ENCODE measurements around the gene AEBP2. TPM values are rescaled to one million over a fixed set of nuclear protein-coding genes. Genes with fewer than 3 reads are reported as not detected.
"Not testable (repeated sequence)": the region's sequence is repeated elsewhere in the genome, so short reads cannot be mapped to it uniquely, and the experiment has no call there.

Gene AEBP2, protein sequence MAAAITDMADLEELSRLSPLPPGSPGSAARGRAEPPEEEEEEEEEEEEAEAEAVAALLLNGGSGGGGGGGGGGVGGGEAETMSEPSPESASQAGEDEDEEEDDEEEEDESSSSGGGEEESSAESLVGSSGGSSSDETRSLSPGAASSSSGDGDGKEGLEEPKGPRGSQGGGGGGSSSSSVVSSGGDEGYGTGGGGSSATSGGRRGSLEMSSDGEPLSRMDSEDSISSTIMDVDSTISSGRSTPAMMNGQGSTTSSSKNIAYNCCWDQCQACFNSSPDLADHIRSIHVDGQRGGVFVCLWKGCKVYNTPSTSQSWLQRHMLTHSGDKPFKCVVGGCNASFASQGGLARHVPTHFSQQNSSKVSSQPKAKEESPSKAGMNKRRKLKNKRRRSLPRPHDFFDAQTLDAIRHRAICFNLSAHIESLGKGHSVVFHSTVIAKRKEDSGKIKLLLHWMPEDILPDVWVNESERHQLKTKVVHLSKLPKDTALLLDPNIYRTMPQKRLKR
- total RNA-seq (ENCODE audit: low replicate concordance) = 17.9 and 72.5 TPM in 2 replicates

DNA sequence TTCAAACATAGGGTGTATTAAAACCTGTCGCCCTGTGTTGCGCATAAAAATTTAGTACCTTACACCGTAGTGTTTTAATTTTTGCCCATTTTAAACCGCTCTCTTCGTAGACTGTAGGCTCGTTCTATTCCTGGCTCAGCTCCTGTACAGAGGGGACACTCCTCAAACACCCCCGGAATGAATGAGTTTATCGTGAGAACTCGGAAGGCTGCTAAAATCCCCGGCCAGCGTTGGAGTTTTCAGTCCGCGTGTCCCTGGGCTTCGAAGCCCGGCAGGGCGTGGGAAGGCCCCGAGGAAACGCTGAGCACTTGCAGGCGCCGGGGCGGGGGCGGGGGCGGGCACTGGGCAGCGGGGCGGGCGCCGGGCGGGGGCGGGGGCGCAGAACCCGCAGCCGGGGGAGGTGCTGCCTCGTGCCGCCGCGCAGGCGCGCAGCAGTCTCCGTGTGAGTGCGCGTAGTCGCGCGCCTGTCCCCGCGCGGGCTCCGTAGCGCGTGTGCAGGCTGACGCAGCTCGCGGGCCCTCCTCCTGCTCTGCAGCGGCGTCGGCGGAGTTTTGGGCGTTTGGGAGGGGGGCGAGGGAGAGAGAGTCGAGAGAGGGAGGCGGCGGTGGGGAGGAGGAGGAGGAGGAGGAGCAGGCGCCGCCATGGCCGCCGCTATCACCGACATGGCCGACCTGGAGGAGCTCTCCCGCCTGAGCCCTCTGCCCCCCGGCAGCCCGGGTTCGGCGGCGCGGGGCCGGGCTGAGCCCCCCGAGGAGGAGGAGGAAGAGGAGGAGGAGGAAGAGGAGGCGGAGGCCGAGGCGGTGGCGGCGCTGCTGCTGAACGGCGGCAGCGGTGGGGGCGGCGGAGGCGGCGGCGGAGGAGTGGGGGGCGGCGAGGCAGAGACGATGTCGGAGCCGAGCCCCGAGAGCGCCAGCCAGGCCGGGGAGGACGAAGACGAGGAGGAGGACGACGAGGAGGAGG is at the start of gene AEBP2:
TSS of gene AEBP2 (plus strand) at position 434 of the 960 bp plus-strand sequence. CDS start at position 642, 208 bp downstream.
- TF ChIP-seq, protein P1, sequence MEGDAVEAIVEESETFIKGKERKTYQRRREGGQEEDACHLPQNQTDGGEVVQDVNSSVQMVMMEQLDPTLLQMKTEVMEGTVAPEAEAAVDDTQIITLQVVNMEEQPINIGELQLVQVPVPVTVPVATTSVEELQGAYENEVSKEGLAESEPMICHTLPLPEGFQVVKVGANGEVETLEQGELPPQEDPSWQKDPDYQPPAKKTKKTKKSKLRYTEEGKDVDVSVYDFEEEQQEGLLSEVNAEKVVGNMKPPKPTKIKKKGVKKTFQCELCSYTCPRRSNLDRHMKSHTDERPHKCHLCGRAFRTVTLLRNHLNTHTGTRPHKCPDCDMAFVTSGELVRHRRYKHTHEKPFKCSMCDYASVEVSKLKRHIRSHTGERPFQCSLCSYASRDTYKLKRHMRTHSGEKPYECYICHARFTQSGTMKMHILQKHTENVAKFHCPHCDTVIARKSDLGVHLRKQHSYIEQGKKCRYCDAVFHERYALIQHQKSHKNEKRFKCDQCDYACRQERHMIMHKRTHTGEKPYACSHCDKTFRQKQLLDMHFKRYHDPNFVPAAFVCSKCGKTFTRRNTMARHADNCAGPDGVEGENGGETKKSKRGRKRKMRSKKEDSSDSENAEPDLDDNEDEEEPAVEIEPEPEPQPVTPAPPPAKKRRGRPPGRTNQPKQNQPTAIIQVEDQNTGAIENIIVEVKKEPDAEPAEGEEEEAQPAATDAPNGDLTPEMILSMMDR (IDR thresholded peaks at IDR 0.05; ENCODE audit: insufficient read depth, low read length) = no peak
- H3K4me3 ChIP-seq (ENCODE audit: low read depth, low read length) = peak within 1 kb of the TSS; percentile 93
- peak; percentile 94 for DNase-seq (ENCODE audit: low read depth)

DNA sequence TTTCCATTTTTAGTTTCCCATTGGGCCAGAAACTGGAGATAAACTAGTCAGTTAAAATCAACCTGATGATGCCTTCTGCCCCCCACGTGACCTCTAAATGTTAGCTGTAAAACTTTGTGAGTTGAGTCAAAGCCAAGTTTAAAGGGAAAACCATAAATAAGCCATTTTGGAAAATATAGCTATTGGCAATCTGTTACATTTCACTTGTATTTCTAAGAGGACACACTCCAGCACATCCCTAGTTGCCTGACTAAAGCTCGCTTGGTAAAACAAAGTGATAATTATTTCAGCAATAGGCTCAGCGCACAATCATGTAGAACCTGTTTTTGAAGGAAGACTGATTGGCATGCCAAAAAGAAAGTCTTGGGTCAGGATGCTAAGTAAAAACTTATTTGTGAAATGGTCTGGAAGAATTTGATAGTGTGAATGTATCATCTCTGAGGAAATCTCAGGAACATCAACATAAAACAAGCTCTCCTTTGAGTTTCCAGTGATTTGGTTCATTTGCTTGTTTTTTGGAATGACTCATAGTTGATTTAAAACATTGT is 49.2 kb upstream of the AEBP2 start:
- peak; percentile 69 for DNase-seq (ENCODE audit: low read depth)
- H3K4me3 ChIP-seq (ENCODE audit: low read depth, low read length) = no peak overlapping the region
- TF ChIP-seq, protein P1 (IDR thresholded peaks at IDR 0.05; ENCODE audit: insufficient read depth, low read length) = no peak

DNA sequence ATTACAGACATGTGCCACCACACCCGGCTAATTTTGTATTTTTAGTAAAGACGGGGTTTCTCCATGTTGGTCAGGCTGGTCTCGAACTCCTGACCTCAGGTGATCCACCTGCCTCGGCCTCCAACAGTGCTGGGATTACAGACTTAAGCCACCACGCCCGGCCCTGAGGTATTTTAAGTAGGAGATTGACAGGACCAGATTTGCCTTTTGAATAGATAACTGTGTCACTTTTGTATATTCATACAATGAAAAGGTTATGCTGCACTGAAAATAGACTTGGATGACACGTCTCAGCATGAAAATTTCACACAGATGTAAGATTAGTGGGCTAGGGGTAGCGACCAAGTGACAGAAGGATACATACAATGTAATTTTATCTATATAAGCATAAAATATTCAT is 46.6 kb upstream of the AEBP2 start:
- not testable (repeated sequence) for DNase-seq (ENCODE audit: low read depth); H3K4me3 ChIP-seq (ENCODE audit: low read depth, low read length)

DNA sequence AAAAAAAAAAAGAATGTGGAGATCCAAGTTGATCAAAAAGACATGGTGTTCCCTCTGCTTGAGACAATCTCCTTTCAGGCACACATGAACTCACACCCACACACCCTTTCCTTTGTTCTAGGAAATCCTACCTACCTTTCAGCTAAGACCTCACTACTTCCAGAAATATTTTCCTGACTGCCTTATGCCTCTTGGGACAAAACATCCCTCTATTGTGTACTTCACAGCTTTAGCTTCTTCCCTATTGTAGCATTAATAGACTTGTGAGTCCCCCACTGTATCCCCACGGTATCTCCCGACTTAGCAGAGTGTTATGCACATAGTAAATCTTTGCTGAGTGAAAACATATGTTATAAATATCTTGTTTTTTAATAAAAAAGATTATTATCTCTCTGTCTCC is 44.9 kb upstream of the AEBP2 start:
- no peak overlapping the region for H3K4me3 ChIP-seq (ENCODE audit: low read depth, low read length)
- TF ChIP-seq, protein P1 (IDR thresholded peaks at IDR 0.05; ENCODE audit: insufficient read depth, low read length) = no peak
- no peak for DNase-seq (ENCODE audit: low read depth)

DNA sequence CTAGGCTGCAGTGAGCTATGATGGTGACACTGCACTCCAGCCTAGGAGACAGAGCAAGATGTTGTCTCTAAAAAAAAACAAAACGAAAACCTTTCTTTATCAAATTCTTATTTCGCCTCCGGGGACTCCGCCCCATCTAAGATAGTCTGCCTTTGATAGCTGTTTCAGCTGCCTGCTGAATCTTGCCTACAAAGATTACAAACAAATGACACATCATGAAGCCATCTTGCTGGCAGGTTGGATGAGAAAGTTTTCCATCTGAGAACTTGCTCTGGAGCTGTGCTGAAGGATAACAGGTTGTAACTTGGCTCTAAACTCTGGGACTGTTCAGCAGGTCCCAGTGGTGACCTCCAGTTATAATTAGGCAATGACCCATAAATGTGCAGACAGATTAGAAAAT is 41.8 kb upstream of the AEBP2 start:
- H3K4me3 ChIP-seq (ENCODE audit: low read depth, low read length) = no peak overlapping the region
- DNase-seq (ENCODE audit: low read depth) = peak; percentile 26
- TF ChIP-seq, protein P1 (IDR thresholded peaks at IDR 0.05; ENCODE audit: insufficient read depth, low read length) = no peak

DNA sequence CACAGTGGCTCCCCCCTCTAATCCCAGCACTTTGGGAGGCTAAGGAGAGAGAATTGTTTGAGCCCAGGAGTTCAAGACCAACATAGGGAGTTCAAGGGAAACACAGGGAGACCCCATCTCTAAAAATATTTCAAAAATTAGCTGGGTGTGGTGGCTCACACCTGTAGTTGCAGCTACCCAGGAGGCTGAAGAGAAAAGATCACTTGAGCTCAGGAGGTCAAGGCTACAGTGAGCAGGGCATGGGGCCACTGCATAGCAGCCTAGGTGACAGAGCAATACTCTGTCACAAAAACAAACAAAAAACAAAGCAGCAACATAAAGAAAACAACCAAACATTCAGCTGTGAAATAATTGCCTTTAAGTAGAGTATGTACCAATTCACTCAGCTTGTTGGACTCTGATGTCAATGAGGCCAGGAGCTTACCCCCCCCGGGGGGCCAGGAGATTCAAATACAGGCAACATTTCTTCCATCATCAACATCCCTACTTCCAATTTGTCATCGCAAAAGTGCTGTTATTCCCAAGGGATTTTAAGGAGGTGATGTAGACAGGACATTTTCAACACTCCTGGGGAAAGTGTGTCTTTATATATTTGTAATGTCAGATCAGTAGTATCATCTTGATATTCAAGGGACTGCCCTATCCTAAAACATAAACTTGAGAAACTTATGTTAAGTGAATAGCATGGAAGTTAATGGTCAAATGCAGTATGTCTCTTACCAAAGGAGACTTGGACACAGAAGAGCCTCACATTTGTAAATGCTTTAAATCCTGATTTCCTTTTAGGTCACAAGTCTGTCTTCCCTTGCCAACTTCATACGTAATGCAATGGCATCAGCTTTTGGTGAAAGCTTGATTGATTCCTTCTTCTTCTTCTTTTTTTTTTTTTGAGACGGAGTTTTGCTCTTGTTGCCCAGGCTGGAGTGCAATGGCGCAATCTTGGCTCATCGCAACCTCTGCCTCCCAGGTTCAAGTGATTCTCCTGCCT is 40.6 kb upstream of the AEBP2 start:
- TF ChIP-seq, protein P1 (IDR thresholded peaks at IDR 0.05; ENCODE audit: insufficient read depth, low read length) = no peak
- no peak overlapping the region for H3K4me3 ChIP-seq (ENCODE audit: low read depth, low read length)
- peak; percentile 60 for DNase-seq (ENCODE audit: low read depth)

DNA sequence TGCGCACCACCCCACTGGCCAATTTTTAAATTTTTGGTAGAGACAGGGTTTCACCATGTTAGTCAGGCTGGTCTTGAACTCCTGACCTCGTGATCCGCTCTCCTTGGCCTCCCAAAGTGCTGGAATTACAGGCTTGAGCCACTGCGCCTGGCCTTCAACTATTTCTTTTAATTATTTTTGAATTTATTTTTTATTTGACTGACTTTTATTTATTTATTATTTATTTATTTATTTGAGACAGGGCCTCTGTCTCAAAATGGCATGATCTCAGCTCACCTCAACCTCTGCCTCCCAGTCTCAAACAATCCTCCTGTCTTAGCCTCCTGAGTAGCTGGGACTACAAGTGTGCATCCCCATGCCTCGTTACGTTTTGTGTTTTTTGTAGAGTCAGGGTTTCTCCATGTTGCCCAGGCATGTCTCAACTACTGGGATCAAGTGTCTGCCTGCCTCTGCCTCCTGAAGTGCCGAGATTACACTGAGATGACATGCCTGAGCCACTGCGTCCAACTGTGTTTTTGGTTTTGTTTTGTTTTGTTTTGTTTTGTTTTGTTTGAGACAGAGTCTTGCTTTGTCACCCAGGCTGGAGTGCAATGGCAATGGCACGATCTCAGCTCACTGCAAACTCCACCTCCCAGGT is 38.5 kb upstream of the AEBP2 start:
- DNase-seq (ENCODE audit: low read depth); H3K4me3 ChIP-seq (ENCODE audit: low read depth, low read length): not testable (repeated sequence)
